ENCODE measurements around the gene TMSB15A. TPM values are rescaled to one million over a fixed set of nuclear protein-coding genes. Genes with fewer than 3 reads are reported as not detected.

TMSB15A gene
- total RNA-seq, result 1.0 and 3.6 TPM in 2 replicates

DNA sequence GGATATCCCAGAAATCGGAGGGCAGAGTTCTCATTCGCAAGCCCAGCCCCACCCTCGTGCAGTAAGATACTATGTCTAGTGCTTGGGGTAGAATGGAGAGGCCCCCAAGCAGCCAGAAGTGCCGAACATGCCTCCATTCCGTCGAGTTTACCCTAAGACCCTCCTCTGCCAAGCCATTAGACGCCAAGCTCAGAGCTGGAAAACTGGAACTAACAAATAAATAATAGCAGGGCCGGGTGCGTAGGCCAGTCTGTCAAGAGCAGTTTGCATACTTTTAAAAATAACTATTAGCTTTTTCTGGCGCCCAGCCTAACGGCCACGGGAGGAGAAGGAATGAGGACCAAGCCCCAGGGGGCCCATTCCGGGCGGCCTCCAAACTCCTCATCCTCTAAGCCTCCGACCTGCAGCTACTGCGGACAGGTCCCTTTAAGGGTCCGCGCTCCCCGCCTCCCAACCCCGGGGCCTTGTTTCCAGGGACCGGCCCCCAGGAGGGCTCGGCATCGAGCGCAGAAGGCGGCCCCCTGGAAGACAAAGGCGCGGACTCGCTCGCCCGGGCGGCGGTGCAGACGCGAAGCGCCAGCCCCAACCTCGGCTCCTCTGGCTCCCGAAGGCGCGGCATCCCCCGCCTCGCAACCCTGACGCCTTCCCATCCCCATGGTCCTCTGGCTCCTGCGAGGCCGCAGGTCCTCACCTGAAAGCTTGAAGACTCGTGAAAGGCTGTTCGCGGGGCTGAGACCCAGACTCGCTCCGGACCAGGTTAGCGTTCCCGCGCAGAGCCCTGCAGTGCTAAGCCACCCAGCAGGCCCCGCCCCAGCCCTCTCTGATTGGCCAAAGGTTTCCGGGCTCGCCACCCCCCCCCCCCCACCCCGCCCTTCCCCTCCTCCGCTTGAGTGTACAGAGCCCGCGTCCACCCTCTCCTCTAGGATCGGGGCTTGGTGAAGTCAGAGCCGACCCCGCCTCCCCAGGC, at the start of gene TMSB15A:
TMSB15A (minus strand) TSS at position 765 of the 967 bp plus-strand sequence.

DNA sequence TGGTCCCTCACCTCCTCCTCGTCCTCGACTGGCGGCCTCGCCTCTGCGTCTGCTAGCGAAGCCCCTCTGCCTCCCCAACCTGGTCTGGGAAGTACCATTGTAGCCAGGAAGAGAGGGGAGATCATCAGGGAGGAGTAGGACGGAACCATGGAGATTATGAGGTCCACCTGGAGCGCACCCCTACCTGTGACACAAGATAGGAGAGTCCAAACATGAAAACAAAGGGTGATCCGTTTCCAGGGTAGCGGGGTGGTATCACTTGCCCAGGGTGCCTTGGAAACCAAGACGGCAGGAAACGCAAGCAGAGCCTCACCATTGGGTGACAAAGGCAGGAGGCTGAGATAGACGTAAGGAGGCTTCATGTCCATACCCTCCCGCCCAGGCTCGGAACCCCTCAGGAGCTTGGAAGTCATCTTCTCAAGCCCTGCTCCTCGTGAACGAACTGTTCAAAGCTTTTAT, 44.7 kb downstream of the TMSB15A start, which contains the start of gene TCP11X2:
TCP11X2 (minus strand) TSS at position 51 of the 459 bp plus-strand sequence.

Other genes with a start within 250 kb of the TMSB15A start
- gene NXF2B, start 76.7 kb downstream of the TMSB15A start, total RNA-seq, result not detected in 2 replicates
- not detected in 2 replicates for gene TCP11X2, start 44.9 kb downstream of the TMSB15A start, total RNA-seq
- 16.4 and 17.1 TPM in 2 replicates for gene ARMCX5, start 82.8 kb upstream of the TMSB15A start, total RNA-seq
- 5.0 and 5.4 TPM in 2 replicates for gene GPRASP1, start 134.7 kb upstream of the TMSB15A start, total RNA-seq
- 16.6 and 17.2 TPM in 2 replicates for gene GPRASP2, start 195.7 kb upstream of the TMSB15A start, total RNA-seq
- 8.6 and 8.9 TPM in 2 replicates for gene GPRASP3, start 204.0 kb upstream of the TMSB15A start, total RNA-seq

All from articular chondrocyte of knee joint (primary cell).